H1 (cell line): ENCODE measurements around the gene AKAP8. TPM values are rescaled to one million over a fixed set of nuclear protein-coding genes. Genes with fewer than 3 reads are reported as not detected.

Experiments
- CTCF ChIA-PET: fragments of 300-600 bp; sonication (Branson Sonifier 250); formaldehyde crosslinking; loops from one replicate; lab custom pipeline; 2021; ENCODE audit not compliant: partially characterized antibody; lab: Charles Lee
- POLR2A ChIA-PET: fragments of 300-600 bp; sonication (Branson Sonifier 250); formaldehyde crosslinking; loops from one replicate; lab custom pipeline; 2021; ENCODE audit warnings: inconsistent platforms; ENCODE audit not compliant: partially characterized antibody; lab: Charles Lee
- DNase-seq, 2 experiments: peaks; one replicate each; pipeline versions ENCODE4 v3.0.0 to v3.0.0-alpha.2; 2010 to 2022; ENCODE audit warnings: low spot score in 2 of 2, low read depth in 1 of 2, mixed read lengths in 1 of 2
- FAIRE-seq: peaks from 2 replicates; lab custom pipeline; 2011; peaks lifted over from hg19 to GRCh38; lab: Jason Lieb, UNC
- H2AFZ ChIP-seq: 2 replicates; pipeline ENCODE4 v1.8.1; 2012; ENCODE audit warnings: low read length, inconsistent platforms
- H2AK5ac ChIP-seq: 2 replicates; pipeline ENCODE4 v1.6.1; 2013; ENCODE audit warnings: low read depth, low read length
- H2BK120ac ChIP-seq: replicated peaks from 2 replicates; pipeline ENCODE3; 2013; ENCODE audit warnings: low read depth, low read length, inconsistent platforms
- H2BK12ac ChIP-seq: 2 replicates; pipeline ENCODE4 v1.6.1; 2013; ENCODE audit warnings: low read depth, low read length
- H2BK15ac ChIP-seq: 2 replicates; pipeline ENCODE4 v1.6.1; 2013; ENCODE audit warnings: low read length
- H2BK20ac ChIP-seq: 2 replicates; pipeline ENCODE4 v1.6.1; 2013; ENCODE audit warnings: low read length
- H2BK5ac ChIP-seq: 2 replicates; pipeline ENCODE4 v1.6.1; 2013; ENCODE audit warnings: low read depth, low read length
- H3K14ac ChIP-seq: 2 replicates; pipeline ENCODE4 v1.6.1; 2013; ENCODE audit warnings: inconsistent platforms; ENCODE audit not compliant: insufficient read length
- H3K18ac ChIP-seq: 2 replicates; pipeline ENCODE4 v1.6.1; 2013; ENCODE audit warnings: low read length; ENCODE audit errors: extremely low read depth
- H3K23ac ChIP-seq: 2 replicates; pipeline ENCODE4 v1.6.1; 2013; ENCODE audit warnings: inconsistent platforms; ENCODE audit not compliant: insufficient read length
- H3K23me2 ChIP-seq: 2 replicates; pipeline ENCODE4 v1.6.1; 2013; ENCODE audit warnings: low read depth, low read length
- H3K27ac ChIP-seq: 2 replicates; pipeline ENCODE4 v1.6.1; 2011; ENCODE audit warnings: low read depth, low read length, inconsistent platforms
- H3K27me3 ChIP-seq, 4 experiments: replicated peaks in 1 of 4; 1 replicate in 1 of 4; 2 replicates in 3 of 4; pipeline versions ENCODE4 v1.6.1 to v1.8.1; 2011 to 2013; ENCODE audit warnings: low read length in 3 of 4, mild to moderate bottlenecking in 3 of 4, inconsistent platforms in 2 of 4, mixed read lengths in 2 of 4, moderate library complexity in 1 of 4; ENCODE audit not compliant: control insufficient read depth in 3 of 4, insufficient read depth in 3 of 4; ENCODE audit errors: extremely low read depth in 1 of 4
- H3K36me3 ChIP-seq, 4 experiments: 2 replicates each; pipeline versions ENCODE4 v1.6.1 to v1.8.1; 2011 to 2013; ENCODE audit warnings: mild to moderate bottlenecking in 4 of 4, low read length in 3 of 4, moderate library complexity in 2 of 4, control low read depth in 1 of 4, inconsistent platforms in 1 of 4; ENCODE audit not compliant: insufficient read depth in 4 of 4, control insufficient read depth in 2 of 4
- H3K4ac ChIP-seq: replicated peaks from 2 replicates; pipeline ENCODE3; 2013; ENCODE audit warnings: low read length, low read depth, mixed read lengths, inconsistent platforms; ENCODE audit not compliant: insufficient read length
- H3K4me1 ChIP-seq, 4 experiments: replicated peaks in 1 of 4; 1 replicate in 1 of 4; 2 replicates in 3 of 4; pipeline versions ENCODE4 v1.6.1 to v1.8.1; 2011 to 2013; ENCODE audit warnings: low read length in 3 of 4, inconsistent platforms in 2 of 4, mixed read lengths in 1 of 4; ENCODE audit not compliant: insufficient read depth in 4 of 4, control insufficient read depth in 3 of 4
- H3K4me2 ChIP-seq, 2 experiments: 2 replicates each; pipeline versions ENCODE4 v1.6.1 to v1.8.1; 2011 to 2013; ENCODE audit warnings: low read depth in 2 of 2, low read length in 2 of 2, control low read depth in 1 of 2, inconsistent platforms in 1 of 2, mild to moderate bottlenecking in 1 of 2; ENCODE audit not compliant: insufficient read depth in 1 of 2
- H3K4me3 ChIP-seq, 4 experiments: fragments of 200-600, 300-600 bp in 1 of 4; sonication (generic), shearing (Covaris generic), sonication (Bioruptor Twin) in 1 of 4; 2 replicates each; pipeline versions ENCODE4 v1.5.1 to v1.8.1; 2011 to 2016; ENCODE audit warnings: low read length in 4 of 4, low read depth in 3 of 4, control low read depth in 2 of 4, inconsistent platforms in 2 of 4, mild to moderate bottlenecking in 2 of 4, mixed read lengths in 1 of 4, moderate library complexity in 1 of 4; ENCODE audit not compliant: insufficient read depth in 2 of 4; ENCODE audit errors: extremely low read depth in 1 of 4
- H3K56ac ChIP-seq: replicated peaks from 2 replicates; pipeline ENCODE3; 2013; ENCODE audit warnings: low read depth, mild to moderate bottlenecking, mixed read lengths, low read length, inconsistent platforms; ENCODE audit not compliant: insufficient read length
- H3K79me1 ChIP-seq: 2 replicates; pipeline ENCODE4 v1.6.1; 2013; ENCODE audit warnings: low read depth, low read length, control low read depth
- H3K79me2 ChIP-seq, 2 experiments: 2 replicates each; pipeline versions ENCODE4 v1.6.1 to v1.8.1; 2012 to 2013; ENCODE audit warnings: low read length in 2 of 2, mild to moderate bottlenecking in 2 of 2, inconsistent platforms in 1 of 2; ENCODE audit not compliant: insufficient read depth in 2 of 2, control insufficient read depth in 1 of 2
- H3K9ac ChIP-seq, 4 experiments: replicated peaks in 1 of 4; 1 replicate in 1 of 4; 2 replicates in 3 of 4; pipeline versions ENCODE4 v1.6.1 to v1.8.1; 2011 to 2013; ENCODE audit warnings: low read depth in 3 of 4, low read length in 3 of 4, control low read depth in 2 of 4, mild to moderate bottlenecking in 2 of 4, moderate library complexity in 2 of 4, inconsistent platforms in 1 of 4; ENCODE audit errors: extremely low read depth in 1 of 4
- H3K9me3 ChIP-seq, 2 experiments: 2 replicates each; pipeline versions ENCODE4 v1.6.1 to v1.8.1; 2012 to 2013; ENCODE audit warnings: mild to moderate bottlenecking in 2 of 2, moderate library complexity in 2 of 2, control low read depth in 1 of 2, inconsistent platforms in 1 of 2, low read depth in 1 of 2, low read length in 1 of 2, mixed read lengths in 1 of 2; ENCODE audit not compliant: insufficient read depth in 2 of 2
- H4K20me1 ChIP-seq, 2 experiments: replicated peaks in 1 of 2; 2 replicates each; pipeline versions ENCODE3 to v1.8.1; 2011 to 2013; ENCODE audit warnings: inconsistent platforms in 2 of 2, low read length in 2 of 2, mild to moderate bottlenecking in 1 of 2; ENCODE audit not compliant: insufficient read depth in 2 of 2, control insufficient read depth in 1 of 2
- H4K5ac ChIP-seq: 2 replicates; pipeline ENCODE4 v1.6.1; 2013; ENCODE audit warnings: low read length, low read depth, mixed read lengths, inconsistent platforms; ENCODE audit not compliant: insufficient read length
- H4K8ac ChIP-seq: 2 replicates; pipeline ENCODE4 v1.8.0; 2013; ENCODE audit warnings: mild to moderate bottlenecking, moderate library complexity, low read length, inconsistent platforms; ENCODE audit not compliant: insufficient read depth; ENCODE audit errors: extremely low read depth
- H4K91ac ChIP-seq: replicated peaks from 2 replicates; pipeline ENCODE3; 2013; ENCODE audit warnings: low read length, mixed read lengths, inconsistent platforms; ENCODE audit not compliant: insufficient read length
- ATF3 ChIP-seq: IDR thresholded peaks from 2 replicates; pipeline ENCODE4 v1.6.1; 2011; ENCODE audit warnings: low read depth, mild to moderate bottlenecking, low read length; ENCODE audit not compliant: insufficient read depth
- CEBPB ChIP-seq: IDR thresholded peaks from 2 replicates; pipeline ENCODE4 v1.6.1; 2012; ENCODE audit warnings: low read depth, low read length
- HDAC6 ChIP-seq: IDR thresholded peaks from one replicate; pipeline ENCODE4 v1.7.1; 2012; ENCODE audit warnings: low read depth, mild to moderate bottlenecking, inconsistent platforms, low read length, moderate library complexity
- KDM1A ChIP-seq: fragments of 200-600, 300-600 bp; sonication (generic); IDR thresholded peaks from 2 replicates; pipeline ENCODE4 v1.7.1; 2016; ENCODE audit warnings: mild to moderate bottlenecking, low read length, borderline replicate concordance
- MAFK ChIP-seq: IDR thresholded peaks from 2 replicates; pipeline ENCODE4 v1.6.1; 2012; ENCODE audit warnings: low read depth, mild to moderate bottlenecking, improper control_type of control experiment, low read length
- PHF8 ChIP-seq: fragments of 200-600 bp; sonication (generic); conservative IDR thresholded peaks from 2 replicates; pipeline ENCODE4 v1.7.1; 2012; ENCODE audit warnings: low read depth, mild to moderate bottlenecking, inconsistent platforms, low read length, moderate library complexity
- SIN3A ChIP-seq, 2 experiments: IDR thresholded peaks in 1 of 2; conservative IDR thresholded peaks in 1 of 2; 2 replicates each; pipeline ENCODE4 v1.6.1; 2011 to 2012; ENCODE audit warnings: low read length in 2 of 2, improper control_type of control experiment in 1 of 2, low read depth in 1 of 2, mild to moderate bottlenecking in 1 of 2
- SIX5 ChIP-seq: IDR thresholded peaks from 2 replicates; pipeline ENCODE4 v1.6.1; 2011; ENCODE audit warnings: mild to moderate bottlenecking, low read depth, low read length
- TEAD4 ChIP-seq: IDR thresholded peaks from 2 replicates; pipeline ENCODE4 v1.6.1; 2012; ENCODE audit warnings: low read depth, low read length, inconsistent platforms, mixed read lengths
- whole genome bisulfite sequencing, 2 experiments: shearing (Covaris generic) in 1 of 2; methylation state at CpG; one replicate each; pipeline versions ENCODE4 v1.1.6 to v1.1.7; 2013 to 2015; ENCODE audit warnings: low lambda C conversion rate in 2 of 2, mixed read lengths in 2 of 2, inconsistent platforms in 1 of 2, low coverage in 1 of 2, missing lambda C conversion rate in 1 of 2; ENCODE audit not compliant: insufficient replicate concordance in 2 of 2, insufficient coverage in 1 of 2, insufficient read length in 1 of 2; ENCODE audit errors: extremely low coverage in 1 of 2, missing lambda C conversion rate in 1 of 2; 5-methylcytosine and 5-hydroxymethylcytosine counted together
- polyA plus RNA-seq, 7 experiments: library from polyadenylated mRNA; depleted of rRNA in 3 of 7; stranded (reverse) in 5 of 7; unstranded in 2 of 7; fragments of >200 nt in 5 of 7; fragments of 200-250 nt in 2 of 7; gene quantifications; 1 replicate in 5 of 7; 2 replicates in 1 of 7; 4 replicates in 1 of 7; pipeline versions ENCODE4 v1.2.1 to v1.2.3, GENCODE V29; 2011 to 2013; ENCODE audit warnings: missing spikeins in 2 of 7, mixed read lengths in 2 of 7
- total RNA-seq: library from RNA; stranded (reverse); fragmentation: NEBNext Ultra II Directional; extraction: Animal tissue kit (Norgen Biotek cat#: 25700); gene quantifications from 2 replicates; pipeline ENCODE4 v1.2.1, GENCODE V29; 2021
- TF ChIP-seq, protein P1 (sequence below): IDR thresholded peaks from 2 replicates; pipeline ENCODE4 v1.6.1; 2012; ENCODE audit warnings: low read length, inconsistent platforms

Gene AKAP8
- total and polyA plus RNA-seq, 2 of the 8 experiments (the other 6 are each of a cell fraction or from before 2014, with no cell fraction given): 17.0 to 41.0 TPM

DNA sequence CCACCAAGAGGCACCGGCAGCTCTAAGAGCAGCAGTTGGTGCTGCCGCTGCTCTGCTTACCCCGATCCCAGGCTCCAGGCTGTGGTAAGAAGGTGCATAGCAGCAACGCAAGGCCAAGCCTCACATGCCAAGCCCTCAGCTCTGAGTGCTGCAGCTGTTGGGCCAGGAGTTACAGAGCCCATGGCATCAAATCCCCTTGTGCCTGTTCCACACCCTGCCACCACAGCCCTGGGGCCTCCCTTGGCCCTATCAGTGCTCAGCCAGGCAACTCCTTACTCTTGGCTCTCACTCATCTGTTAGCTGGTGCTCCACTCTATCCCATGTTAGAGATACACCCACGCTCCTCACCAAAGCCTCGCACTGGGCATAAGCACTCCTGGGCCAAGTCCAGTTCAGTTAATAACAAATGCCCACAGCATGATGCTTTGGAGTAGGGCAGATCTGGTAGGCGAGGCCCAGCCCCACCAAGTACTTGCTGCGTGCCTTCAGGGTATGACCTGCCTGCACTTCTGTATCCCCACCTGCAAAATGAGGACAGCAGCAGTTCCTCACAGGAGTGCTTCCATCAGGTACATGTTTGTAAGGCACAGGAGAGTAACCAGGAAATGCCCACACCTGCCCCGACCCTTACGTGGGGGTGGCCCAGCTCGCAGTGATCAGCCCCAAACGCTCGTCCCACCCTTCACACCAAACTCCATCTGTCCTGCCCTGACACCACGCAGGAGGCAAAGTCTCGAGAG is 23.0 kb upstream of the AKAP8 start:
- Histone ChIP-seq H3K36me3 (peaks cover 16 to 43% (median 24%) of the 10 kb centered on the region in 4 experiments), H3K79me2 (peaks cover 19 to 72% of the 10 kb centered on the region in 2 experiments), H4K20me1 (peaks cover 24 to 37% of the 10 kb centered on the region in 2 experiments), H3K4ac (no peak overlapping the region), H2BK15ac (no peak overlapping the region), H2BK5ac (peak overlapping the region; percentile 19; the same call in 1 of the 2 replicates), H3K4me1 (no peaks in the 10 kb centered on the region), H3K4me2 (no peak overlapping the region), H3K9me3 (no peaks in the 10 kb centered on the region), H4K5ac (no peak overlapping the region), H3K4me3 (no peak overlapping the region), H3K23ac (no peak overlapping the region), H3K23me2 (no peaks in the 10 kb centered on the region), H3K14ac (no peak overlapping the region), H2AK5ac (no peak overlapping the region), H3K18ac (no peak overlapping the region), H3K27me3 (no peaks in the 10 kb centered on the region), H3K9ac (no peak overlapping the region), H3K79me1 (peaks cover 29% of the 10 kb centered on the region), H2BK20ac (no peak overlapping the region), H4K91ac (no peak overlapping the region), H2BK12ac (no peak overlapping the region), H3K56ac (no peak overlapping the region), H3K27ac (no peak overlapping the region; the same call in 1 of the 2 replicates), H2BK120ac (no peak overlapping the region), H2AFZ (no peak overlapping the region), H4K8ac (no peak overlapping the region)
- FAIRE-seq (no peak), DNase-seq (no peak)
- ChIA-PET POLR2A (interaction anchor here (1.0 to 3.3 kb wide), 8 partner anchors 9 to 169 kb away, joined by 3 to 19 read pairs (median 5); partner anchors contain the start of genes AKAP8 and AKAP8L), CTCF (interaction anchor here (1.1 to 2.6 kb wide), 2 partner anchors 17 to 248 kb away, joined by 3 to 9 read pairs; partner anchors contain the start of gene AKAP8L)
- WGBS, 2 experiments: 92% methylated on average over 15 of the region's 15 CpGs; no CpG with 5 or more reads in 1 of the 2 experiments
- no peak for TF ChIP-seq MAFK
- TF ChIP-seq HDAC6: no peak
- no peak for TF ChIP-seq CEBPB
- no peak for TF ChIP-seq SIN3A (conservative IDR thresholded peaks at IDR 0.05 in 1 of 2, IDR thresholded peaks at IDR 0.05 in 1 of 2; ENCODE audit: low read depth in 1 of 2, low read length in 2 of 2)
- TF ChIP-seq TEAD4: no peak
- TF ChIP-seq KDM1A: no peak
- no peak for TF ChIP-seq ATF3
- TF ChIP-seq, protein P1, sequence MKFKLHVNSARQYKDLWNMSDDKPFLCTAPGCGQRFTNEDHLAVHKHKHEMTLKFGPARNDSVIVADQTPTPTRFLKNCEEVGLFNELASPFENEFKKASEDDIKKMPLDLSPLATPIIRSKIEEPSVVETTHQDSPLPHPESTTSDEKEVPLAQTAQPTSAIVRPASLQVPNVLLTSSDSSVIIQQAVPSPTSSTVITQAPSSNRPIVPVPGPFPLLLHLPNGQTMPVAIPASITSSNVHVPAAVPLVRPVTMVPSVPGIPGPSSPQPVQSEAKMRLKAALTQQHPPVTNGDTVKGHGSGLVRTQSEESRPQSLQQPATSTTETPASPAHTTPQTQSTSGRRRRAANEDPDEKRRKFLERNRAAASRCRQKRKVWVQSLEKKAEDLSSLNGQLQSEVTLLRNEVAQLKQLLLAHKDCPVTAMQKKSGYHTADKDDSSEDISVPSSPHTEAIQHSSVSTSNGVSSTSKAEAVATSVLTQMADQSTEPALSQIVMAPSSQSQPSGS: no peak
- TF ChIP-seq SIX5: no peak
- TF ChIP-seq PHF8: no peak
